H7 (cell line): ENCODE measurements around the gene MAPK14. TPM values are rescaled to one million over a fixed set of nuclear protein-coding genes. Genes with fewer than 3 reads are reported as not detected.
A peak's percentile ranks its signal among the peaks of the same experiment; 100 is the strongest.
"Not testable (repeated sequence)": the region's sequence is repeated elsewhere in the genome, so short reads cannot be mapped to it uniquely, and the experiment has no call there.

ENCODE experiments used
- DNase-seq: peaks from one replicate; pipeline ENCODE4 v3.0.0; 2012
- H3K27me3 ChIP-seq: 2 replicates; pipeline ENCODE4 v1.6.0; 2011; ENCODE audit warnings: mild to moderate bottlenecking, low read length; ENCODE audit not compliant: control insufficient read depth, insufficient read depth
- H3K36me3 ChIP-seq: replicated peaks from 2 replicates; pipeline ENCODE4 v1.5.1; 2011; ENCODE audit warnings: low read length; ENCODE audit not compliant: control insufficient read depth, insufficient read depth
- H3K4me3 ChIP-seq: 2 replicates; pipeline ENCODE4 v1.5.1; 2011; ENCODE audit warnings: low read depth, mild to moderate bottlenecking, control low read depth, low read length, moderate library complexity; ENCODE audit not compliant: insufficient read depth
- total RNA-seq: library from RNA; depleted of rRNA; stranded (reverse); fragments of >200 nt; shearing (Covaris generic); gene quantifications from 2 replicates; pipeline ENCODE4 v1.2.3, GENCODE V29; 2014

The MAPK14 gene
- total RNA-seq, 1 experiment from 2014 or later: 34.2 TPM

- Histone ChIP-seq H3K4me3 (peak overlapping the region; percentile 93), H3K27me3 (peaks cover 6% of the 10 kb centered on the region), H3K36me3 (no peaks in the 10 kb centered on the region)
- peak; percentile 52 for DNase-seq
Observed at GRCh38 chr6:36028088-36028876, 674 bp downstream of the MAPK14 start.

- H3K27me3 ChIP-seq: peaks cover 6% of the 10 kb centered on the region
- H3K4me3 ChIP-seq: peak overlapping the region; percentile 93
- DNase-seq: peak; percentile 42
- no peaks in the 10 kb centered on the region for H3K36me3 ChIP-seq
Observed at GRCh38 chr6:36028877-36029324, 1.3 kb downstream of the MAPK14 start.

GRCh38 chr6:36029464-36029863 lies 1.9 kb downstream of the MAPK14 start:
- DNase-seq: no peak
- Histone ChIP-seq H3K27me3 (peaks cover 4% of the 10 kb centered on the region), H3K4me3 (no peak overlapping the region; the same call in 1 of the 2 replicates), H3K36me3 (no peaks in the 10 kb centered on the region)

- H3K27me3 ChIP-seq: no peaks in the 10 kb centered on the region
- no peak overlapping the region for H3K4me3 ChIP-seq
- H3K36me3 ChIP-seq: no peaks in the 10 kb centered on the region
- DNase-seq: no peak
Observed at GRCh38 chr6:36032261-36032660, 4.7 kb downstream of the MAPK14 start.

- not testable (repeated sequence) for H3K36me3 ChIP-seq, H3K27me3 ChIP-seq, H3K4me3 ChIP-seq, DNase-seq
Observed at GRCh38 chr6:36033144-36033543, 5.5 kb downstream of the MAPK14 start.

GRCh38 chr6:36033935-36034334 lies 6.3 kb downstream of the MAPK14 start:
- H3K4me3 ChIP-seq: no peak overlapping the region
- no peak for DNase-seq
- no peaks in the 10 kb centered on the region for H3K36me3 ChIP-seq
- no peaks in the 10 kb centered on the region for H3K27me3 ChIP-seq

GRCh38 chr6:36034441-36034840 lies 6.8 kb downstream of the MAPK14 start:
- Histone ChIP-seq H3K27me3 (no peaks in the 10 kb centered on the region), H3K4me3 (no peak overlapping the region), H3K36me3 (no peaks in the 10 kb centered on the region)
- DNase-seq: no peak

- no peak overlapping the region for H3K4me3 ChIP-seq
- no peaks in the 10 kb centered on the region for H3K36me3 ChIP-seq
- DNase-seq: no peak
- no peaks in the 10 kb centered on the region for H3K27me3 ChIP-seq
Observed at GRCh38 chr6:36035225-36035624, 7.6 kb downstream of the MAPK14 start.

GRCh38 chr6:36038120-36038876 lies 10.7 kb downstream of the MAPK14 start:
- DNase-seq: no peak
- Histone ChIP-seq H3K4me3 (no peak overlapping the region), H3K27me3 (no peaks in the 10 kb centered on the region), H3K36me3 (no peaks in the 10 kb centered on the region)

GRCh38 chr6:36039112-36039511 lies 11.5 kb downstream of the MAPK14 start:
- DNase-seq: no peak
- no peaks in the 10 kb centered on the region for H3K27me3 ChIP-seq
- no peaks in the 10 kb centered on the region for H3K36me3 ChIP-seq
- no peak overlapping the region for H3K4me3 ChIP-seq

GRCh38 chr6:36040958-36041357 lies 13.3 kb downstream of the MAPK14 start:
- no peaks in the 10 kb centered on the region for H3K27me3 ChIP-seq
- no peak overlapping the region for H3K4me3 ChIP-seq
- no peak for DNase-seq
- H3K36me3 ChIP-seq: no peaks in the 10 kb centered on the region

- DNase-seq: no peak
- Histone ChIP-seq H3K36me3 (no peaks in the 10 kb centered on the region), H3K4me3 (no peak overlapping the region), H3K27me3 (no peaks in the 10 kb centered on the region)
Observed at GRCh38 chr6:36042618-36043260, 15.1 kb downstream of the MAPK14 start.

GRCh38 chr6:36049582-36049981 lies 22.0 kb downstream of the MAPK14 start:
- H3K4me3 ChIP-seq: no peak overlapping the region
- no peaks in the 10 kb centered on the region for H3K27me3 ChIP-seq
- no peak for DNase-seq
- H3K36me3 ChIP-seq: no peaks in the 10 kb centered on the region; the same call in 1 of the 2 replicates

GRCh38 chr6:36050305-36050704 lies 22.7 kb downstream of the MAPK14 start:
- DNase-seq: no peak
- Histone ChIP-seq H3K36me3 (no peaks in the 10 kb centered on the region; the same call in 1 of the 2 replicates), H3K27me3 (no peaks in the 10 kb centered on the region), H3K4me3 (no peak overlapping the region)
